Amniotic stem cell (primary cell): Measurements from ENCODE around the gene PSMG1.
"Not testable (repeated sequence)": the region's sequence is repeated elsewhere in the genome, so short reads cannot be mapped to it uniquely, and the experiment has no call there.

Experiments
- DNase-seq: peaks from one replicate; lab custom pipeline; 2025; lab: John Stamatoyannopoulos, UW

PSMG1 gene

GRCh38 chr21:39156024-39156423 lies 27.2 kb downstream of the PSMG1 start:
- peak; percentile 27 for DNase-seq

DNA sequence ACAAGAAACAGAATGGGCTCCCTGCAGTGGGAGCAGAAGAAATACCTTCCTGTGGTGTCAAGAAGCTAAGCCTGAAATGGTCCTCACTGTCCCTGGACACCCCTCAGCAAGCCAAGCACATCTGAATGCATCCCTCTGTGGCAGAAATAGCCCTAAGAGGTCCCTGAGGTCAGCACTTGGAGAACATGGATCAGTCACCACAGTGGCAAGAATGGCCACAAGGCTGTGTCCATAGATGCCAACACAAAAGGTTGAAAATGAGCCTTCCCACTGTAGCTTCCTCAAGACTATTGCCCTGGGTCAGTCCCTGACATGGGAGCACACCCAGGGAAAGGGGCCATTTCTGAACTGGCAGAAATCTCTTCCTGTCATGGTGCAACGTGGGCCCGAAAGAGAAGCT lies 27.7 kb downstream of the PSMG1 start:
- DNase-seq, result no peak

GRCh38 chr21:39153842-39154241 lies 29.4 kb downstream of the PSMG1 start:
- no peak for DNase-seq

DNA sequence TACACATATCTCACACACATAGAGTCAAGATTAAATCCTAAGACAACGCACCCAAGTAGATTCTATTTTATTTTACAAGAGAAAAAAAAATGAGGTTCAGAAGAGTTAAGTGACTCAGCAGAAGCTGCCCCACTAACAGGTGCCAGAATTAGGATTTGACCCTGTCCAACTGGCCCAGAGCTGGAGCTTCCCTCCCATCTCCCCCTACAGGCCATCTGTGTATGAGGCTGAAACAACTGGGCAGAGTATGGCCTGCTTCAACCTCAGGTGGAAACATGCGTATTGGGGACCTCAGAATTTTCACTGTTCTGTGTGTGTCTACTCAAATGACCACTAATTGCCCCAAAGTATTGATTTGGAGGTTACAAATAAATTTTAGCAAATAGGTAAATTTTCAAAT lies 29.9 kb downstream of the PSMG1 start:
- no peak for DNase-seq

GRCh38 chr21:39152271-39152670 lies 31.0 kb downstream of the PSMG1 start:
- DNase-seq, result no peak

DNA sequence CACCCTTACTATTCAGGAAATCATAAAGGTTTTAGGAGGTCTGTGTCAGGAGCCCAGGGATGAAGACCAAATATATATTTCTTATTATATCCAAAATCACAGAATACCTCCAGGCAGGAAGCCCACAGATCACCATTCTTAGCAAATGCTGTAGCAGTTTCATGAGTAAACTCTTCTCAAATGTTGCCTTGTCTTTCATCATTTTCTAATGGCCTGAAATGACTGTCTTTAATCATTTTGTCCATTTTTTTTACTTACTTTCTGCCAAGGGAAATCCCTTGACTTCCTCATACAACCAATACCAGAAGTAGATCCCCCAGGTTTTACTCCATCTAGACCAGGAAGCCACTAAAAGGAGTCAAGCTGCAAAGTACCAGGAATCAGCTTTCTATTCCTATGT lies 32.4 kb downstream of the PSMG1 start:
- DNase-seq, result no peak

- DNase-seq, result no peak
Measured at GRCh38 chr21:39150316-39150715, 32.9 kb downstream of the PSMG1 start.

DNA sequence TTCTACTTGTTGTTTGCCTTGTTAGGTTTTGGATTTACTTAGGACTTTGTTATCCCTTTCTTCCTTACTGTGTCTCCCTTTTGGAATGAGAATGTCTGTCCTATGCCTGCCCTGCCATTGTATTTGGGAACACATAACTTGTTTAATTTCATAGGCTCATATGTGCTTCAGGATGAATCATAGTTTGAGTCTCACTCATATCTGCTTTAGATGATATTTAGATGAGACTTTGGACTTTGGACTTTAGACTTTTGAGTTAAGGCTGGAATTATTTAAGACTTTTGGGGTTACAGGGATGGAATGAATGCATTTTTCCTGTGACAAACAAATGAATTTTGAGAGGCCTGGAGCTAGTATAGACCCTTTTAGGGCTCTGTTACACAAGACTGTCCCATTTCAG lies 33.4 kb downstream of the PSMG1 start:
- no peak for DNase-seq

GRCh38 chr21:39148975-39149374 lies 34.3 kb downstream of the PSMG1 start:
- no peak for DNase-seq

- no peak for DNase-seq
Measured at GRCh38 chr21:39144191-39144590, 39.1 kb downstream of the PSMG1 start.

GRCh38 chr21:39142972-39143371 lies 40.3 kb downstream of the PSMG1 start:
- no peak for DNase-seq

DNA sequence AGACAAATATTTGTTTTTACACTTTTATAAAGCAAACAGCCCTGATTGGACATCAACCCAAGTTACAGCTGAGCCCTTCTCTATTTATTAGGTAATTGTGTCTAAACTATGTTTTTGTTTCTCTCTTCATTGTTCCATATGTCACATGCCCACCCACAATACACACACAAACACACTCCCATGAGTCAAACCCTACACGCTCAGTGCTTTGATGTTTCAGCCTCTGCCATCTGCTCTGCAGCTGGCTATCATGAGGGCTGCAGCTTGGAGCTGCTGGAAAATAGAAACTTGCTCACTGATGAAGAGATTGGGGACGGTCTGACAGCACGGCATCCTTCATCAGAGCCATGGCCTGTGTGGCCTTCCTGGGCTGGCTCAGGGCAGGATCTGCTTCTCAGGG lies 41.7 kb downstream of the PSMG1 start:
- no peak for DNase-seq

- no peak for DNase-seq
Measured at GRCh38 chr21:39137248-39138178, 45.7 kb downstream of the PSMG1 start.

DNA sequence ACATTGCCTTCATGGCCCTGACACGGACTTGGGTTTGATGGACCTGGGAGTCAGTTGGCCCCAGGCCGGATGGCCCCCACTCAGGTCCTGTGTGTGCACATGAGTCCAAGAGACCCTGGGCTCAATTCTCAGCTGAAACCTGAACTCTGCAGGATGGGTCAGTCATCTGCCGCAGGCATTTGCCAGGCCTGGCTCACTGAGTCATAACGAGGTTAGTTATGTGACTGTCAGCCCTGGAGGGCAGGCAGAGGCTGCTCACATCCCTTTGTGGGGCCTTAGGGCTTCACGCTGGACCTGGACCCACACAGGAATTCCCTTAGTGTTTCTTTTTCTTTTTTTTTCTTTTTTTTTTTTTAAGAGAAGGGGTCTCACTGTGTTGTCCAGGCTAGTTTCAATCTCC lies 46.5 kb downstream of the PSMG1 start:
- DNase-seq, result no peak

GRCh38 chr21:39136138-39136537 lies 47.1 kb downstream of the PSMG1 start:
- DNase-seq, result not testable (repeated sequence)

DNA sequence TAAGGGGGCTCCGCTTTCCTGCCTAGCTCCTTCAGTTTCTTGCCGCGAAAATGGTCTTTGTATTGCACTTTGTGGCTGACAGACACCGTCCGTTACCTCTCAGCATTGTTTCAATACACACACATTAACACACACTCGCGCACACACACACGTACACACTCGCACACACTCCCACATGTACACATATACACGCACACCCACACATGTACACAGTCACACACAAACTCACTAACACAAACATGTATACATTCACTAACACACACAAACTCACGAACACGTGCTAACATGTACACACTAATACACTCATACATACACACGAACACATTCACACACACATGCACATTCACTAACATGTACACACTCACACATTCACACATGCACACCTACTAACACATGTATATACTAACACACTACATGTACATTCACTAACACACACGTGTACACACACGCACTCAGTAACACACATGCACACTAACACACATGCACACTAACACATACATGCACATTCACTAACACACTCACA lies 48.9 kb downstream of the PSMG1 start:
- no peak for DNase-seq

DNA sequence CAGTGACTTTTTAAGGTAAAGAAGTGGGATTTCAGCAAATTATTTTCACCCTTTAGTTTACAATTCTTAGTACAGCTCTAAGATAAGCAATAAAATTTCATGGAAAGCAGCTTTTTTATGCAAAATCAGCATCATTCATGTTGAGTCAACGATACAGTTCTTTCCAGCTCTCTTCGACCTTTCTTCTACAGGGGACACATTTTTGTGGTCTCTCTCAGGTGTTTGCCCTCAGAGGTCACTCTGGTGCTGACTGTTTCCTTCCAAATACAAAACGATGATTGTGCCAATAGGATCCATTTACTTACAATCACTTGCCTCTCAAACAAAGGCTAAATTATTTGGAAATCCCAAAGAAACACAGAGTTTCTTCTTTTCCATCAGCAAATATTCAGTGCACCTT lies 51.0 kb downstream of the PSMG1 start:
- no peak for DNase-seq

- DNase-seq, result no peak
Measured at GRCh38 chr21:39131791-39132190, 51.5 kb downstream of the PSMG1 start.

- no peak for DNase-seq
Measured at GRCh38 chr21:39127506-39127905, 55.7 kb downstream of the PSMG1 start.

DNA sequence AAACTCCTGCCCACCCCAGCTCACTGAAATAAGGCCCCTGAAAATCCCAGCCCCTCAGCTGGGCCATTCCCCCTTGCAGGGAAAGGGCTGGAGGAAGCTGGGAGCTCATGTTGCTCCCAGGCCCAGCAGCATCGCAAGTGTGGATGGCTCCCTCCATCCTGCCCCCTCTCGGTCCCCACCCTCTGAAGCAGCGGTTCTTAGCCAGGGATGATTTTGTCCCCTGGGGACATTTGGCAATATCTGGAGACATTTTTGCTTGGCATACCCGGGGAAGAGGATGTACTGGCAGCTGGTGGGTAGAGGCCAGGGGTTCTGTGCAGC lies 56.8 kb downstream of the PSMG1 start:
- DNase-seq, result no peak

- DNase-seq, result peak; percentile 65
Measured at GRCh38 chr21:39125752-39126485, 57.3 kb downstream of the PSMG1 start.
